BLaER1 (cell line): ENCODE data around the gene CD46.

ENCODE experiments used
- H3K27ac ChIP-seq: shearing (Covaris generic); formaldehyde crosslinking; 2 replicates; pipeline ENCODE4 v1.8.1; 2022
- H3K27me3 ChIP-seq: shearing (Covaris generic); formaldehyde crosslinking; 2 replicates; pipeline ENCODE4 v1.8.1; 2022
- H3K36me3 ChIP-seq: shearing (Covaris generic); formaldehyde crosslinking; 2 replicates; pipeline ENCODE4 v1.8.1; 2022
- H3K4me1 ChIP-seq: shearing (Covaris generic); formaldehyde crosslinking; 2 replicates; pipeline ENCODE4 v1.8.1; 2022
- H3K4me2 ChIP-seq: shearing (Covaris generic); formaldehyde crosslinking; 2 replicates; pipeline ENCODE4 v1.8.1; 2022
- H3K4me3 ChIP-seq: shearing (Covaris generic); formaldehyde crosslinking; 2 replicates; pipeline ENCODE4 v1.8.1; 2022
- H3K9ac ChIP-seq: shearing (Covaris generic); formaldehyde crosslinking; 2 replicates; pipeline ENCODE4 v1.8.1; 2022
- H3K9me3 ChIP-seq: shearing (Covaris generic); formaldehyde crosslinking; 2 replicates; pipeline ENCODE4 v1.8.1; 2022
- H4K20me1 ChIP-seq: shearing (Covaris generic); formaldehyde crosslinking; 2 replicates; pipeline ENCODE4 v1.8.1; 2022
- Cebpa-rat ChIP-seq: shearing (Covaris generic); IDR thresholded peaks from 2 replicates; pipeline ENCODE4 v1.8.1; 2022

Gene CD46

GRCh38 chr1:207828046-207828445 is 76.2 kb downstream of the CD46 start:
- Histone ChIP-seq H3K27ac (no peak overlapping the region), H3K4me1 (peaks cover 57% of the 10 kb centered on the region)
- TF ChIP-seq Cebpa-rat: no peak

GRCh38 chr1:207828485-207829158 is 76.8 kb downstream of the CD46 start:
- no peak overlapping the region for H3K27ac ChIP-seq
- peak overlapping the region; percentile 55 for H3K4me2 ChIP-seq
- H3K27me3 ChIP-seq: no peaks in the 10 kb centered on the region
- no peak overlapping the region for H3K9ac ChIP-seq
- H3K4me1 ChIP-seq: peaks cover 52% of the 10 kb centered on the region
- peaks cover 35% of the 10 kb centered on the region for H4K20me1 ChIP-seq
- no peak overlapping the region for H3K4me3 ChIP-seq
- H3K9me3 ChIP-seq: no peaks in the 10 kb centered on the region
- no peak for TF ChIP-seq Cebpa-rat
- no peaks in the 10 kb centered on the region; the same call in 1 of the 2 replicates for H3K36me3 ChIP-seq

More at GRCh38 chr1:207828046-207828445, 76.2 kb downstream of the CD46 start:
- Histone ChIP-seq H3K4me3 (no peak overlapping the region), H3K9me3 (no peaks in the 10 kb centered on the region), H3K4me2 (peak overlapping the region; percentile 55), H3K36me3 (no peaks in the 10 kb centered on the region; the same call in 1 of the 2 replicates), H3K27me3 (no peaks in the 10 kb centered on the region), H3K9ac (no peak overlapping the region), H4K20me1 (peaks cover 30% of the 10 kb centered on the region)

GRCh38 chr1:207829576-207829975 is 77.7 kb downstream of the CD46 start:
- H3K4me3 ChIP-seq: no peak overlapping the region
- no peak for TF ChIP-seq Cebpa-rat
- no peak overlapping the region for H3K9ac ChIP-seq
- H3K36me3 ChIP-seq: no peaks in the 10 kb centered on the region; the same call in 1 of the 2 replicates
- H3K4me1 ChIP-seq: peaks cover 43% of the 10 kb centered on the region
- peaks cover 42% of the 10 kb centered on the region for H4K20me1 ChIP-seq
- no peaks in the 10 kb centered on the region for H3K27me3 ChIP-seq
- H3K9me3 ChIP-seq: no peaks in the 10 kb centered on the region
- H3K4me2 ChIP-seq: no peak overlapping the region
- H3K27ac ChIP-seq: no peak overlapping the region

GRCh38 chr1:207830788-207831187 is 78.9 kb downstream of the CD46 start:
- no peak overlapping the region for H3K4me2 ChIP-seq
- H3K4me3 ChIP-seq: no peak overlapping the region
- H3K9ac ChIP-seq: no peak overlapping the region
- TF ChIP-seq Cebpa-rat: no peak
- peaks cover 31% of the 10 kb centered on the region for H3K4me1 ChIP-seq
- H3K27me3 ChIP-seq: no peaks in the 10 kb centered on the region
- peaks cover 6% of the 10 kb centered on the region; the same call in 1 of the 2 replicates for H3K36me3 ChIP-seq
- peaks cover 54% of the 10 kb centered on the region for H4K20me1 ChIP-seq
- H3K27ac ChIP-seq: no peak overlapping the region
- H3K9me3 ChIP-seq: no peaks in the 10 kb centered on the region

DNA sequence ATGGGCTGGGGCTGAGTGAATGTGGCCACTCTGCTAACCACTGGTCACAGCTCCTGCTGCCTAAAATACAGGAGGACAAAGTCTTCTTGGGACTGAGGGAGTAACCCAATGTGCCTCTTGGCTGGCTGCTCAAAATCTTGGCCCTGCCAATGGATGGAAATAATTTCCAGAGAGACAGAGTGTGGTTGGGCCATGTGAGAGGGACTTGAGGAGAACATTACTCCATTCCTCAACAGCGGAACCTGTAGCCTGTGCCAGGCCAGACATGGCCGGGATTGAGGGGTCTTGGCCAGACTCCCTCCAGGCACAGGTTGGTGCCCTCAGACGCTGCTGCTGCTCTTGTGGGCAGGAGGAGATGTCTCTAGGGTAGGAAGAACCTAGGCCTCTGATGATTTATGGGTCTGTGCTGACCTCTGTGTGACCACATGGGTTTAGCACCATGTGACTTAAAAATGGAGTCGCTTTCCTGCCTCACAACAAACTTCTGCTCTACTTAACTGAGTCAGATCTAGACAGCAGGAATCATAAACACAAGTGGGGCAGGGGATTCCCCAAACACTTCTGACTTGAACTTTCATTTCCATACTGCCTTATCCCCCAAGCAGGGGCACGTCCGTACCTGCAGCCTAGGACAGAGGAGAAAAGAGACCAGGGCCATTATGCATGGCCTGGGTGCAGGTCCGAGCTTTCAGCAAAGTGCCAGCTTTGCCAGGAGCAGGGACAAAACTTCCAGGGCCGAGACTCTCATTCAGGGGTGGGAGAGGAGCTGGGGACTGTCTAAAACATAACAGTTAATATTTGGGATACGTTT is 79.9 kb downstream of the CD46 start:
- Histone ChIP-seq H3K9ac (no peak overlapping the region), H3K9me3 (no peaks in the 10 kb centered on the region), H3K27me3 (no peaks in the 10 kb centered on the region), H3K36me3 (peaks cover 15% of the 10 kb centered on the region; the same call in 1 of the 2 replicates), H3K27ac (no peak overlapping the region), H3K4me2 (no peak overlapping the region), H4K20me1 (peaks cover 64% of the 10 kb centered on the region), H3K4me3 (no peak overlapping the region), H3K4me1 (peaks cover 22% of the 10 kb centered on the region)
- no peak for TF ChIP-seq Cebpa-rat

GRCh38 chr1:207832796-207833195 is 80.9 kb downstream of the CD46 start:
- no peak overlapping the region for H3K9ac ChIP-seq
- H3K27ac ChIP-seq: no peak overlapping the region
- H3K36me3 ChIP-seq: peaks cover 18% of the 10 kb centered on the region; the same call in 1 of the 2 replicates
- peaks cover 72% of the 10 kb centered on the region for H4K20me1 ChIP-seq
- peaks cover 17% of the 10 kb centered on the region for H3K4me1 ChIP-seq
- no peak overlapping the region for H3K4me3 ChIP-seq
- no peaks in the 10 kb centered on the region for H3K9me3 ChIP-seq
- no peak for TF ChIP-seq Cebpa-rat
- H3K4me2 ChIP-seq: no peak overlapping the region
- no peaks in the 10 kb centered on the region for H3K27me3 ChIP-seq

- Histone ChIP-seq H3K4me3 (no peak overlapping the region), H4K20me1 (peaks cover 78% of the 10 kb centered on the region), H3K9me3 (no peaks in the 10 kb centered on the region), H3K4me1 (peaks cover 11% of the 10 kb centered on the region), H3K27ac (no peak overlapping the region), H3K9ac (no peak overlapping the region), H3K4me2 (no peak overlapping the region), H3K36me3 (peaks cover 18% of the 10 kb centered on the region; the same call in 1 of the 2 replicates), H3K27me3 (no peaks in the 10 kb centered on the region)
- no peak for TF ChIP-seq Cebpa-rat
These were observed 81.5 kb downstream of the CD46 start for GRCh38 chr1:207833381-207833780.

DNA sequence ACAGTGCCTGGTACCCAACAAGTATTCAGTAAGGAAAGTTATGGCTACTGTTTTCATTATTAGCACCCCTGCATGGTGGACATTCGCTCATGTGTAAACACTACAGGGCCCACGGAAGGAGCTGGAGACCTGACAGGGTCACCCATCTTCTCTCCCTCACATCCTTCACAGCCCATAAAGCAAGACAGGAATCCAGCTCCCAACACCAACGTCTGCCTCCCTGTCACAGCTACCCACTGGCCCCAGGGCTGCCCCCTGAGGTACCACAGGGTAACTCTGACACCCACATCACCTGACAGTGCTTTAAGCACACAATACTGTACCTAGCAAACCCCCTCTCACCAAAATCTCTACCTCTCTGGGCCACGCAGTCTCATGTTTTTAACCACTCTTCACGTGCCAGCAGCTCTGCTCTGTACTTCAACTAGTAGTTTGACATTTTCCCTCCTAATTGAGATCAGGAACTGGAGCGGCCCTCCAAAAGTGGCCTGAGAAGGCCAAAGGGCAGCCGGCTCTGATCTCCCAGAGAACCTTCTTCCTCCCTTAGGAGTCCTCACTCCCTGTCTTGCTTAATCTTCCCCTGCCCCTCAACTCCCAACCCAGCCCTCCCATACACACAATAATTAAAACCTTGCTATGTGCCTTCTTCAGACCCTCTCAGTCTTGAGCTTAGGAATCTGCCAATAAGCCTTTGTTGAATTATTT is 82.3 kb downstream of the CD46 start:
- H4K20me1 ChIP-seq: peaks cover 85% of the 10 kb centered on the region
- H3K9me3 ChIP-seq: no peaks in the 10 kb centered on the region
- no peak overlapping the region for H3K27ac ChIP-seq
- no peaks in the 10 kb centered on the region for H3K27me3 ChIP-seq
- H3K4me3 ChIP-seq: no peak overlapping the region
- peaks cover 5% of the 10 kb centered on the region; the same call in 1 of the 2 replicates for H3K4me1 ChIP-seq
- no peak for TF ChIP-seq Cebpa-rat
- peaks cover 18% of the 10 kb centered on the region; the same call in 1 of the 2 replicates for H3K36me3 ChIP-seq
- no peak overlapping the region for H3K9ac ChIP-seq
- H3K4me2 ChIP-seq: no peak overlapping the region

DNA sequence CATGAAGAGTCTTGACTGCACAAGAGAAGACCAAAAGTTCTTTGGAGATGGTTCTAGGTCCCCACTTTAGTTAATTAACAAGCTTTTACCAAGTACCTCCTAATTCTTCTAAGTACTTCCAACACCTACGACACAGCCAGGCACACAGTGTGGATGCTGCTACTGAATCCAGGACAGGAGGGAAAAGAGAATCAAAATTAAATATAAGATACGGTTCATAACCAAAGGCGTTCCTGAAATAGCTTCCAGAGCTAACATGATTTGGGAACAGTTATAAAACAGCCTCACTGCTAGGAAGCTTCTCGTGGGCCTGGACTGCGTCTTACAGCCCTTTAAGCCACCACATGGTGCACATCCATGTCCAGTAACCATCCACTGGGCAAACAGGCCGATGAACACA is 84.1 kb downstream of the CD46 start:
- Histone ChIP-seq H3K4me3 (no peak overlapping the region), H3K36me3 (peaks cover 22% of the 10 kb centered on the region; the same call in 1 of the 2 replicates), H3K27ac (no peak overlapping the region), H3K4me2 (no peak overlapping the region), H3K9ac (no peak overlapping the region), H3K4me1 (peaks cover 5% of the 10 kb centered on the region; the same call in 1 of the 2 replicates), H3K9me3 (no peaks in the 10 kb centered on the region), H4K20me1 (peaks cover 91% of the 10 kb centered on the region), H3K27me3 (no peaks in the 10 kb centered on the region)
- no peak for TF ChIP-seq Cebpa-rat
